Activated naive CD4-positive, alpha-beta T cell treated with anti-CD3 and anti-CD28 coated beads for 36 hours (primary cell): ENCODE results near the gene OR5C1. TPM values are rescaled to one million over a fixed set of nuclear protein-coding genes. Genes with fewer than 3 reads are reported as not detected.
A peak's percentile ranks its signal among the peaks of the same experiment; 100 is the strongest.
"Not testable (repeated sequence)": the region's sequence is repeated elsewhere in the genome, so short reads cannot be mapped to it uniquely, and the experiment has no call there.

ENCODE experiments used
- CTCF ChIA-PET: fragments of 350-600 bp; sonication (Branson Sonifier 250); formaldehyde crosslinking; loops from one replicate; lab custom pipeline; 2021; ENCODE audit warnings: antibody characterized with exemption; lab: Charles Lee
- DNase-seq: peaks from one replicate; pipeline ENCODE4 v3.0.0-alpha.2; 2020
- H3K27ac Mint-ChIP-seq: one replicate; pipeline ENCODE4 v1.8.0; 2021; ENCODE audit warnings: mild to moderate bottlenecking, mixed read lengths
- H3K27me3 Mint-ChIP-seq: one replicate; pipeline ENCODE4 v1.8.0; 2021; ENCODE audit warnings: low read depth, mixed read lengths
- H3K36me3 Mint-ChIP-seq: one replicate; pipeline ENCODE4 v1.8.0; 2021; ENCODE audit warnings: low read depth, mixed read lengths
- H3K4me1 Mint-ChIP-seq: one replicate; pipeline ENCODE4 v1.8.0; 2021; ENCODE audit warnings: low read depth, mixed read lengths
- H3K4me3 Mint-ChIP-seq: one replicate; pipeline ENCODE4 v1.8.0; 2021; ENCODE audit warnings: mild to moderate bottlenecking, moderate library complexity, mixed read lengths
- H3K9me3 Mint-ChIP-seq: one replicate; pipeline ENCODE4 v1.8.0; 2021; ENCODE audit warnings: mixed read lengths
- intact Hi-C: fragments of 100-400 bp; cut with micrococcal nuclease; formaldehyde crosslinking; loops from one replicate; pipeline ENCODE4 v1.15.1; 2023
- total RNA-seq, 2 experiments: library from RNA; stranded (reverse); gene quantifications; one replicate each; pipeline ENCODE4 v1.2.3, GENCODE V29; 2021

OR5C1 gene
- total RNA-seq, 2 experiments from 2014 or later: not detected

GRCh38 chr9:122815544-122815943 is 26.8 kb downstream of the OR5C1 start:
- H3K36me3 Mint-ChIP-seq: peaks cover 15% of the 10 kb centered on the region

GRCh38 chr9:122816163-122816867 is 27.6 kb downstream of the OR5C1 start:
- Mint-ChIP-seq H3K27me3 (no peaks in the 10 kb centered on the region), H3K4me3 (peak overlapping the region; percentile 65), H3K9me3 (no peaks in the 10 kb centered on the region), H3K36me3 (peaks cover 15% of the 10 kb centered on the region), H3K4me1 (peaks cover 22% of the 10 kb centered on the region), H3K27ac (peak overlapping the region; percentile 89)
- CTCF ChIA-PET: interaction anchor here (0.9 to 1.3 kb wide), 3 partner anchors 19 to 692 kb away, joined by 4 to 5 read pairs (median 4); no protein-coding TSS in a partner anchor
- intact Hi-C loops: loop anchor here (1.0 to 10.0 kb wide), 6 partner anchors 11 to 472 kb away; partner anchors contain the start of genes PTGS1 and RC3H2
- peak; percentile 66 for DNase-seq

More at GRCh38 chr9:122815544-122815943, 26.8 kb downstream of the OR5C1 start:
- DNase-seq: no peak
- Mint-ChIP-seq H3K9me3 (no peaks in the 10 kb centered on the region), H3K27ac (peak overlapping the region; percentile 89), H3K4me3 (peak overlapping the region; percentile 65), H3K27me3 (no peaks in the 10 kb centered on the region), H3K4me1 (peaks cover 22% of the 10 kb centered on the region)
- CTCF ChIA-PET: interaction anchor here (1.0 to 1.4 kb wide), 3 partner anchors 175 to 691 kb away, joined by 3 to 4 read pairs (median 4); no protein-coding TSS in a partner anchor
- intact Hi-C loops: loop anchor here (10.0 kb wide), 3 partner anchors 409 to 471 kb away; partner anchors contain the start of gene PTGS1

- intact Hi-C loops: loop anchor here (10.0 kb wide), 3 partner anchors 405 to 475 kb away; partner anchors contain the start of gene PTGS1
- no peaks in the 10 kb centered on the region for H3K27me3 Mint-ChIP-seq
- H3K27ac Mint-ChIP-seq: no peak overlapping the region
- peaks cover 15% of the 10 kb centered on the region for H3K36me3 Mint-ChIP-seq
- no peak for DNase-seq
- CTCF ChIA-PET: interaction anchor here (1.1 to 1.3 kb wide), 2 partner anchors 12 to 16 kb away, joined by 5 to 6 read pairs; no protein-coding TSS in a partner anchor
- no peak overlapping the region for H3K4me3 Mint-ChIP-seq
- no peaks in the 10 kb centered on the region for H3K9me3 Mint-ChIP-seq
- H3K4me1 Mint-ChIP-seq: peaks cover 28% of the 10 kb centered on the region
Measured at GRCh38 chr9:122819326-122819725, 30.6 kb downstream of the OR5C1 start.

- no peaks in the 10 kb centered on the region for H3K9me3 Mint-ChIP-seq
- no peak overlapping the region for H3K4me3 Mint-ChIP-seq
- DNase-seq: no peak
- no peak overlapping the region for H3K27ac Mint-ChIP-seq
- CTCF ChIA-PET: interaction anchor here (1.1 to 1.3 kb wide), 3 partner anchors 9 to 15 kb away, joined by 3 to 6 read pairs (median 5); no protein-coding TSS in a partner anchor
- H3K4me1 Mint-ChIP-seq: peaks cover 33% of the 10 kb centered on the region
- H3K36me3 Mint-ChIP-seq: peaks cover 15% of the 10 kb centered on the region
- no peaks in the 10 kb centered on the region for H3K27me3 Mint-ChIP-seq
- intact Hi-C loops: loop anchor here (10.0 kb wide), 3 partner anchors 405 to 475 kb away; partner anchors contain the start of gene PTGS1
Measured at GRCh38 chr9:122819791-122820489, 31.2 kb downstream of the OR5C1 start.

- CTCF ChIA-PET: interaction anchor here (1.1 to 1.3 kb wide), 3 partner anchors 10 to 15 kb away, joined by 3 to 6 read pairs (median 5); no protein-coding TSS in a partner anchor
- no peak overlapping the region for H3K27ac Mint-ChIP-seq
- H3K9me3 Mint-ChIP-seq: no peaks in the 10 kb centered on the region
- peaks cover 15% of the 10 kb centered on the region for H3K36me3 Mint-ChIP-seq
- DNase-seq: no peak
- no peaks in the 10 kb centered on the region for H3K27me3 Mint-ChIP-seq
- peaks cover 32% of the 10 kb centered on the region for H3K4me1 Mint-ChIP-seq
- no peak overlapping the region for H3K4me3 Mint-ChIP-seq
- intact Hi-C loops: no loop called here
Measured at GRCh38 chr9:122820490-122820845, 31.7 kb downstream of the OR5C1 start.

- no peak for DNase-seq
- no peak overlapping the region for H3K27ac Mint-ChIP-seq
- CTCF ChIA-PET: interaction anchor here (1.3 kb wide), 1 partner anchor 11 kb away, joined by 3 read pairs; no protein-coding TSS in a partner anchor
- peaks cover 13% of the 10 kb centered on the region for H3K36me3 Mint-ChIP-seq
- no peak overlapping the region for H3K4me3 Mint-ChIP-seq
- no peaks in the 10 kb centered on the region for H3K27me3 Mint-ChIP-seq
- no peaks in the 10 kb centered on the region for H3K9me3 Mint-ChIP-seq
- intact Hi-C loops: no loop called here
- peaks cover 30% of the 10 kb centered on the region for H3K4me1 Mint-ChIP-seq
Measured at GRCh38 chr9:122821278-122821943, 32.7 kb downstream of the OR5C1 start.

GRCh38 chr9:122822056-122822455 is 33.3 kb downstream of the OR5C1 start:
- intact Hi-C loops: no loop called here
- H3K27me3 Mint-ChIP-seq: no peaks in the 10 kb centered on the region
- peaks cover 30% of the 10 kb centered on the region for H3K4me1 Mint-ChIP-seq
- peaks cover 12% of the 10 kb centered on the region for H3K36me3 Mint-ChIP-seq
- H3K27ac Mint-ChIP-seq: no peak overlapping the region
- CTCF ChIA-PET: no interaction called here
- no peak for DNase-seq
- H3K9me3 Mint-ChIP-seq: no peaks in the 10 kb centered on the region
- H3K4me3 Mint-ChIP-seq: no peak overlapping the region

- H3K4me1 Mint-ChIP-seq: peaks cover 34% of the 10 kb centered on the region
- no peak overlapping the region for H3K27ac Mint-ChIP-seq
- no peaks in the 10 kb centered on the region for H3K27me3 Mint-ChIP-seq
- no peaks in the 10 kb centered on the region for H3K9me3 Mint-ChIP-seq
- H3K36me3 Mint-ChIP-seq: peaks cover 8% of the 10 kb centered on the region
- H3K4me3 Mint-ChIP-seq: no peak overlapping the region
- intact Hi-C loops: no loop called here
- no peak for DNase-seq
- CTCF ChIA-PET: interaction anchor here (1.0 kb wide), 1 partner anchor 14 kb away, joined by 3 read pairs; no protein-coding TSS in a partner anchor
Measured at GRCh38 chr9:122822938-122823337, 34.2 kb downstream of the OR5C1 start.

GRCh38 chr9:122827761-122828093 is 39.0 kb downstream of the OR5C1 start:
- no peaks in the 10 kb centered on the region for H3K27me3 Mint-ChIP-seq
- peak overlapping the region; percentile 98 for H3K4me3 Mint-ChIP-seq

GRCh38 chr9:122828965-122829284 is 40.2 kb downstream of the OR5C1 start:
- H3K9me3 Mint-ChIP-seq, DNase-seq, H3K36me3 Mint-ChIP-seq, CTCF ChIA-PET, H3K27me3 Mint-ChIP-seq: not testable (repeated sequence)
- H3K4me1 Mint-ChIP-seq: peaks cover 25% of the 10 kb centered on the region
- intact Hi-C loops: loop anchor here (1.0 to 5.0 kb wide), 7 partner anchors 18 to 736 kb away; partner anchors contain the start of genes MORN5, NDUFA8, RC3H2 and TTLL11
- H3K4me3 Mint-ChIP-seq: peak overlapping the region; percentile 98
- H3K27ac Mint-ChIP-seq: peak overlapping the region; percentile 90

More at GRCh38 chr9:122827761-122828093, 39.0 kb downstream of the OR5C1 start:
- intact Hi-C loops: loop anchor here (1.0 to 5.0 kb wide), 8 partner anchors 11 to 735 kb away; partner anchors contain the start of genes MORN5, NDUFA8, RC3H2 and TTLL11
- no peak for DNase-seq
- Mint-ChIP-seq H3K36me3 (no peaks in the 10 kb centered on the region), H3K9me3 (no peaks in the 10 kb centered on the region), H3K4me1 (peaks cover 25% of the 10 kb centered on the region), H3K27ac (peak overlapping the region; percentile 90)
- CTCF ChIA-PET: interaction anchor here (0.6 kb wide), 1 partner anchor 8 kb away, joined by 4 read pairs; no protein-coding TSS in a partner anchor

- H3K4me3 Mint-ChIP-seq: no peak overlapping the region
- no peaks in the 10 kb centered on the region for H3K36me3 Mint-ChIP-seq
- no peaks in the 10 kb centered on the region for H3K9me3 Mint-ChIP-seq
- peaks cover 14% of the 10 kb centered on the region for H3K4me1 Mint-ChIP-seq
- intact Hi-C loops: no loop called here
- no peak overlapping the region for H3K27ac Mint-ChIP-seq
- CTCF ChIA-PET: no interaction called here
- no peaks in the 10 kb centered on the region for H3K27me3 Mint-ChIP-seq
- DNase-seq: no peak
Measured at GRCh38 chr9:122832194-122832593, 43.5 kb downstream of the OR5C1 start.
